ENCODE results near the gene GMPS. TPM values are rescaled to one million over a fixed set of nuclear protein-coding genes. Genes with fewer than 3 reads are reported as not detected.
A peak's percentile ranks its signal among the peaks of the same experiment; 100 is the strongest.
"Not testable (repeated sequence)": the region's sequence is repeated elsewhere in the genome, so short reads cannot be mapped to it uniquely, and the experiment has no call there.

GMPS gene
- total RNA-seq, 1 experiment from 2014 or later, result 128 TPM

DNA sequence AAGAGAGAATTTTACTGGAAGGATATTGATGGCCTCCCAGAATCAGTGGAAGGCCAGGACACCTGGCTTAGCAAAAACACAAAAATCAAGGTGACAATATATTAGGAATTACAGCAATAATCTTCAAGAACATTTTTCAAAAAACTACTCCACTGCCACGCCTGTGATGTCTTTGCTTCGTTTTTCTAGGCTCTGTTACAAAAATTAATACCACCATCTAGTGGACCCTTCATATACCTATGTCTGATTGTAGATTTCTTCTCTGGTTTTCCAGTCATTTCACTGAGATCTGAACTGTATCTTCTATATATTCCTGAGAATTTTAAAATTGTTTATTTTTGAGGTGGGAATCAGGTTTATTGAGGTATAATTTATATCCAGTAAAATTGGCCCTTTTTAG lies 10.6 kb upstream of the GMPS start:
- CTCF ChIA-PET, result no interaction called here
- no peaks in the 10 kb centered on the region for H3K4me1 Mint-ChIP-seq (ENCODE audit: insufficient read depth, unreplicated experiment)
- H3K36me3 Mint-ChIP-seq (ENCODE audit: insufficient read depth, unreplicated experiment), result peaks cover 8% of the 10 kb centered on the region
- H3K27me3 Mint-ChIP-seq (ENCODE audit: insufficient read depth, unreplicated experiment), result no peaks in the 10 kb centered on the region
- no peak overlapping the region for H3K4me3 Mint-ChIP-seq (ENCODE audit: unreplicated experiment)
- peaks cover 7% of the 10 kb centered on the region for H3K9me3 Mint-ChIP-seq (ENCODE audit: unreplicated experiment)
- intact Hi-C loops (cut with micrococcal nuclease), result no loop called here
- H3K27ac Mint-ChIP-seq (ENCODE audit: low read depth, unreplicated experiment), result no peak overlapping the region
- TF ChIP-seq, protein P1, sequence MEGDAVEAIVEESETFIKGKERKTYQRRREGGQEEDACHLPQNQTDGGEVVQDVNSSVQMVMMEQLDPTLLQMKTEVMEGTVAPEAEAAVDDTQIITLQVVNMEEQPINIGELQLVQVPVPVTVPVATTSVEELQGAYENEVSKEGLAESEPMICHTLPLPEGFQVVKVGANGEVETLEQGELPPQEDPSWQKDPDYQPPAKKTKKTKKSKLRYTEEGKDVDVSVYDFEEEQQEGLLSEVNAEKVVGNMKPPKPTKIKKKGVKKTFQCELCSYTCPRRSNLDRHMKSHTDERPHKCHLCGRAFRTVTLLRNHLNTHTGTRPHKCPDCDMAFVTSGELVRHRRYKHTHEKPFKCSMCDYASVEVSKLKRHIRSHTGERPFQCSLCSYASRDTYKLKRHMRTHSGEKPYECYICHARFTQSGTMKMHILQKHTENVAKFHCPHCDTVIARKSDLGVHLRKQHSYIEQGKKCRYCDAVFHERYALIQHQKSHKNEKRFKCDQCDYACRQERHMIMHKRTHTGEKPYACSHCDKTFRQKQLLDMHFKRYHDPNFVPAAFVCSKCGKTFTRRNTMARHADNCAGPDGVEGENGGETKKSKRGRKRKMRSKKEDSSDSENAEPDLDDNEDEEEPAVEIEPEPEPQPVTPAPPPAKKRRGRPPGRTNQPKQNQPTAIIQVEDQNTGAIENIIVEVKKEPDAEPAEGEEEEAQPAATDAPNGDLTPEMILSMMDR (IDR thresholded peaks at IDR 0.05; ENCODE audit: unreplicated experiment), result no peak
- DNase-seq (ENCODE audit: unreplicated experiment), result peak; percentile 28
- BruUV-seq (replicated peaks), result no TSS peak
- POLR2A ChIA-PET, result no interaction called here

DNA sequence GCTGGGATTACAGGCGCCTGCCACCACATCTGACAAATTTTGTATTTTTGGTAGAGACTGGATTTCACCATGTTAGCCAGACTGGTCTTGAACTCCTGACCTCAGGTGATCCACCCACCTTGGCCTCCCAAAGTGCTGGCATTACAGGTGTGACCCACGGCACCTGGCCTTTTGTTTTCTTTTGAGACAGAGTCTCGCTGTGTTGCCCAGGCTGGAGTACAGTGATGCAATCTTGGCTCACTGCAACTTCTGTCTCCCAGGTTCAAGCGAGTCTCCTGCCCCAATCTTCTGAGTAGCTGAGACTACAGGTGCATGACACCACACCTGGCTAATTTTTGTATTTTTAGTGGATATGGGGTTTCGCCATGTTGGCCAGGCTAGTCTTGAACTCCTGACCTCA lies 10.0 kb upstream of the GMPS start:
- BruUV-seq (replicated peaks); H3K36me3 Mint-ChIP-seq (ENCODE audit: insufficient read depth, unreplicated experiment); H3K4me1 Mint-ChIP-seq (ENCODE audit: insufficient read depth, unreplicated experiment); H3K27ac Mint-ChIP-seq (ENCODE audit: low read depth, unreplicated experiment); H3K4me3 Mint-ChIP-seq (ENCODE audit: unreplicated experiment); DNase-seq (ENCODE audit: unreplicated experiment); CTCF ChIA-PET; H3K9me3 Mint-ChIP-seq (ENCODE audit: unreplicated experiment); H3K27me3 Mint-ChIP-seq (ENCODE audit: insufficient read depth, unreplicated experiment); intact Hi-C loops (cut with micrococcal nuclease); POLR2A ChIA-PET: not testable (repeated sequence)

DNA sequence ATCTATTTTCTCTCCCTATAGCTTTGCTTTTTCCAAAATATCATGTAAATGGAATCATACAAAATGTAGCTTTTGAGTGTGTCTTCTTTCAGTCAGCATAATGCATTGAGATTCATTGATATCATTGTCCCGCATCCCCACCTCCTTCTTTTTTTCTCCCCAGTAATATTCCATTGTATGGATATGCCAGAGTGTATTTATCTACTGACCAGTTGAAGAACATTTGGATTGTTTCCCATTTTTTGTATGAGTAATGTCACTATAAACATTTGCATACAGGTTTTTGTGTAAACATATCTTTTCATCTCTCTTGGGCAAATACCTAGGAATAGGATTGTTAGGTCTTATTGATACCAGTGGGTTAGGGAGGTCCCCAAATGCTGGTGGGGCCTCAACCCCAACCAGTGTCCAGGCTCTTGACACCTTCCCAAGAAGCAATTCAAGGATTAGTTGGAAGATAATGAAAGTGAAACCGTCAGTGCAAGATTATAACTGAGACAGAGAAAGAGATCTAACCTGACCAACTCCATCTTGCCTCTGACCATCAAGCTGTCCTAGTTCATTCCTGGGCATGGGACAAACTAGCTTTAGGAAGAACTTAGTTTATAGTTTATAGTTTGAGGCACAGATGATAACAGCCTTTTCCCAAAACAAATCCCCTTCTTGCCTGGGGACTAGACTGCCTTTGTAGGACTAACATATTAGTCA lies 8.8 kb upstream of the GMPS start:
- ChIA-PET CTCF (interaction anchor here (1.1 kb wide), 1 partner anchor 56 kb away, joined by 9 read pairs; the partner anchor contains the start of gene C3orf33), POLR2A (interaction anchor here (0.6 to 0.7 kb wide), 2 partner anchors 66 to 199 kb away, joined by 3 to 4 read pairs; no protein-coding TSS in a partner anchor)
- Mint-ChIP-seq H3K27ac (ENCODE audit: low read depth, unreplicated experiment) (no peak overlapping the region), H3K4me1 (ENCODE audit: insufficient read depth, unreplicated experiment) (no peaks in the 10 kb centered on the region), H3K27me3 (ENCODE audit: insufficient read depth, unreplicated experiment) (no peaks in the 10 kb centered on the region), H3K4me3 (ENCODE audit: unreplicated experiment) (no peak overlapping the region), H3K36me3 (ENCODE audit: insufficient read depth, unreplicated experiment) (peaks cover 6% of the 10 kb centered on the region), H3K9me3 (ENCODE audit: unreplicated experiment) (peaks cover 7% of the 10 kb centered on the region)
- DNase-seq (ENCODE audit: unreplicated experiment), result no peak
- no TSS peak for BruUV-seq (replicated peaks)
- intact Hi-C loops (cut with micrococcal nuclease), result no loop called here
- TF ChIP-seq, protein P1 (IDR thresholded peaks at IDR 0.05; ENCODE audit: unreplicated experiment), result no peak

DNA sequence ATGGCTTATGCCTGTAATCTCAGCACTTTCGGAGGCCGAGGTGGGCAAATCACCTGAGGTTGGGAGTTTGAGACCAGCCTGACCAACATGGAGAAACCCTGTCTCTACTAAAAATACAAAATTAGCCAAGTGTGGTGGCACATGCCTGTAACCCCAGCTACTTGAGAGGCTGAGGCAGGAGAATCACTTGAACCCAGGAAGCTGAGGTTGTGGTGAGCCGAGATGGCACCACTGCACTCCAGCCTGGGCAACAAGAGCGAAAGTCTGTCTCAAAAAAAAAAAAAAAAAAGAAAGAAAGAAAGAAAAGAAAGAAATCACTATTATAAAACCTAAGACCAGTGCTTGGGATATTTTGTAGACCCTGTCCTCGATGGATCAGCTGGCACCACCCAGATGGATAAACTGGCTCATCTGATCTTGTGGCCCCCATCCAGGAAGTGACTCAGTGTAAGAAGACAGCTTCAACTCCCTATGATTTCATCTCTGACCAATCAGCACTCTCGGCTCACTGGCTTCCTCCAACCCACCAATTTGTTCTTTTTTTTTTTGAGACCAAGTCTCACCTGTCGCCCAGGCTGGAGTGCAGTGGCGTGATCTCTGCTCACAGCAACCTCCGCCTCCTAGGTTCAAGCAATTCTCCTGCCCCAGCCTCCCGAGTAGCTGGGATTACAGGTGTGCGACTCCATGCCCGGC lies 8.0 kb upstream of the GMPS start:
- ChIA-PET POLR2A (interaction anchor here (0.6 to 1.0 kb wide), 3 partner anchors 13 to 199 kb away, joined by 3 to 4 read pairs (median 4); no protein-coding TSS in a partner anchor), CTCF (interaction anchor here (1.1 kb wide), 1 partner anchor 56 kb away, joined by 9 read pairs; the partner anchor contains the start of gene C3orf33)
- BruUV-seq (replicated peaks); H3K36me3 Mint-ChIP-seq (ENCODE audit: insufficient read depth, unreplicated experiment); H3K27ac Mint-ChIP-seq (ENCODE audit: low read depth, unreplicated experiment); H3K27me3 Mint-ChIP-seq (ENCODE audit: insufficient read depth, unreplicated experiment); intact Hi-C loops (cut with micrococcal nuclease); H3K4me3 Mint-ChIP-seq (ENCODE audit: unreplicated experiment); H3K9me3 Mint-ChIP-seq (ENCODE audit: unreplicated experiment); H3K4me1 Mint-ChIP-seq (ENCODE audit: insufficient read depth, unreplicated experiment): not testable (repeated sequence)
- DNase-seq (ENCODE audit: unreplicated experiment), result peak; percentile 79

Measured in MCF 10A (cell line).